ENCODE measurements around the gene MSL2.
"Not testable (repeated sequence)": the region's sequence is repeated elsewhere in the genome, so short reads cannot be mapped to it uniquely, and the experiment has no call there.

The MSL2 gene

GRCh38 chr3:136168236-136168635 is 27.9 kb downstream of the MSL2 start:
- H3K4me1 ChIP-seq (ENCODE audit: control insufficient read depth, insufficient read depth, low read length); H3K9ac ChIP-seq (ENCODE audit: low read length in 2 of 2); H3K36me3 ChIP-seq (ENCODE audit: control insufficient read depth in 2 of 2, insufficient read depth in 2 of 2, low read length in 2 of 2); H3K9me3 ChIP-seq (ENCODE audit: control insufficient read depth in 2 of 2, low read length in 2 of 2); H3K27ac ChIP-seq (ENCODE audit: low read length); H3K27me3 ChIP-seq (ENCODE audit: control insufficient read depth in 1 of 2, insufficient read depth in 2 of 2, low read length in 2 of 2); H3K4me3 ChIP-seq (ENCODE audit: low read length in 2 of 2): not testable (repeated sequence)

GRCh38 chr3:136166507-136166906 is 29.6 kb downstream of the MSL2 start:
- H3K9ac ChIP-seq (ENCODE audit: low read length in 2 of 2): no peak overlapping the region

GRCh38 chr3:136163607-136164006 is 32.5 kb downstream of the MSL2 start:
- not testable (repeated sequence) for H3K4me1 ChIP-seq (ENCODE audit: control insufficient read depth, insufficient read depth, low read length); H3K36me3 ChIP-seq (ENCODE audit: control insufficient read depth in 2 of 2, insufficient read depth in 2 of 2, low read length in 2 of 2); H3K9me3 ChIP-seq (ENCODE audit: control insufficient read depth in 2 of 2, low read length in 2 of 2); H3K9ac ChIP-seq (ENCODE audit: low read length in 2 of 2); H3K27me3 ChIP-seq (ENCODE audit: control insufficient read depth in 1 of 2, insufficient read depth in 2 of 2, low read length in 2 of 2); H3K27ac ChIP-seq (ENCODE audit: low read length); H3K4me3 ChIP-seq (ENCODE audit: low read length in 2 of 2)

More at GRCh38 chr3:136166507-136166906, 29.6 kb downstream of the MSL2 start:
- Histone ChIP-seq H3K27me3 (ENCODE audit: control insufficient read depth in 1 of 2, insufficient read depth in 2 of 2, low read length in 2 of 2) (no peaks in the 10 kb centered on the region), H3K9me3 (ENCODE audit: control insufficient read depth in 2 of 2, low read length in 2 of 2) (no peaks in the 10 kb centered on the region), H3K4me1 (ENCODE audit: control insufficient read depth, insufficient read depth, low read length) (no peaks in the 10 kb centered on the region), H3K27ac (ENCODE audit: low read length) (no peak overlapping the region), H3K36me3 (ENCODE audit: control insufficient read depth in 2 of 2, insufficient read depth in 2 of 2, low read length in 2 of 2) (no peaks in the 10 kb centered on the region), H3K4me3 (ENCODE audit: low read length in 2 of 2) (no peak overlapping the region)

- H3K36me3 ChIP-seq (ENCODE audit: control insufficient read depth in 2 of 2, insufficient read depth in 2 of 2, low read length in 2 of 2): no peaks in the 10 kb centered on the region
- H3K27ac ChIP-seq (ENCODE audit: low read length): no peak overlapping the region
- no peaks in the 10 kb centered on the region for H3K4me1 ChIP-seq (ENCODE audit: control insufficient read depth, insufficient read depth, low read length)
- no peak overlapping the region for H3K9ac ChIP-seq (ENCODE audit: low read length in 2 of 2)
- H3K27me3 ChIP-seq (ENCODE audit: control insufficient read depth in 1 of 2, insufficient read depth in 2 of 2, low read length in 2 of 2): no peaks in the 10 kb centered on the region
- no peaks in the 10 kb centered on the region for H3K9me3 ChIP-seq (ENCODE audit: control insufficient read depth in 2 of 2, low read length in 2 of 2)
- no peak overlapping the region for H3K4me3 ChIP-seq (ENCODE audit: low read length in 2 of 2)
These were observed 33.8 kb downstream of the MSL2 start for GRCh38 chr3:136162322-136162721.

GRCh38 chr3:136161516-136161915 is 34.6 kb downstream of the MSL2 start:
- Histone ChIP-seq H3K27me3 (ENCODE audit: control insufficient read depth in 1 of 2, insufficient read depth in 2 of 2, low read length in 2 of 2) (no peaks in the 10 kb centered on the region), H3K4me3 (ENCODE audit: low read length in 2 of 2) (no peak overlapping the region), H3K36me3 (ENCODE audit: control insufficient read depth in 2 of 2, insufficient read depth in 2 of 2, low read length in 2 of 2) (no peaks in the 10 kb centered on the region), H3K27ac (ENCODE audit: low read length) (no peak overlapping the region), H3K9ac (ENCODE audit: low read length in 2 of 2) (no peak overlapping the region), H3K9me3 (ENCODE audit: control insufficient read depth in 2 of 2, low read length in 2 of 2) (no peaks in the 10 kb centered on the region), H3K4me1 (ENCODE audit: control insufficient read depth, insufficient read depth, low read length) (no peaks in the 10 kb centered on the region)

GRCh38 chr3:136152963-136153362 is 43.2 kb downstream of the MSL2 start:
- Histone ChIP-seq H3K27me3 (ENCODE audit: control insufficient read depth in 1 of 2, insufficient read depth in 2 of 2, low read length in 2 of 2) (no peaks in the 10 kb centered on the region), H3K27ac (ENCODE audit: low read length) (no peak overlapping the region), H3K9me3 (ENCODE audit: control insufficient read depth in 2 of 2, low read length in 2 of 2) (no peaks in the 10 kb centered on the region), H3K4me3 (ENCODE audit: low read length in 2 of 2) (no peak overlapping the region), H3K9ac (ENCODE audit: low read length in 2 of 2) (no peak overlapping the region), H3K4me1 (ENCODE audit: control insufficient read depth, insufficient read depth, low read length) (peaks cover 4% of the 10 kb centered on the region), H3K36me3 (ENCODE audit: control insufficient read depth in 2 of 2, insufficient read depth in 2 of 2, low read length in 2 of 2) (peaks cover 8 to 17% of the 10 kb centered on the region in 2 donors)

- Histone ChIP-seq H3K4me3 (ENCODE audit: low read length in 2 of 2) (no peak overlapping the region), H3K9me3 (ENCODE audit: control insufficient read depth in 2 of 2, low read length in 2 of 2) (no peaks in the 10 kb centered on the region), H3K27me3 (ENCODE audit: control insufficient read depth in 1 of 2, insufficient read depth in 2 of 2, low read length in 2 of 2) (no peaks in the 10 kb centered on the region), H3K27ac (ENCODE audit: low read length) (no peak overlapping the region), H3K4me1 (ENCODE audit: control insufficient read depth, insufficient read depth, low read length) (peaks cover 4% of the 10 kb centered on the region), H3K9ac (ENCODE audit: low read length in 2 of 2) (no peak overlapping the region), H3K36me3 (ENCODE audit: control insufficient read depth in 2 of 2, insufficient read depth in 2 of 2, low read length in 2 of 2) (peaks cover 8 to 17% of the 10 kb centered on the region in 2 donors)
These were observed 43.8 kb downstream of the MSL2 start for GRCh38 chr3:136152176-136152843.

- no peaks in the 10 kb centered on the region for H3K9me3 ChIP-seq (ENCODE audit: control insufficient read depth in 2 of 2, low read length in 2 of 2)
- no peak overlapping the region for H3K4me3 ChIP-seq (ENCODE audit: low read length in 2 of 2)
- H3K4me1 ChIP-seq (ENCODE audit: control insufficient read depth, insufficient read depth, low read length): peaks cover 4% of the 10 kb centered on the region
- no peaks in the 10 kb centered on the region for H3K27me3 ChIP-seq (ENCODE audit: control insufficient read depth in 1 of 2, insufficient read depth in 2 of 2, low read length in 2 of 2)
- no peak overlapping the region for H3K9ac ChIP-seq (ENCODE audit: low read length in 2 of 2)
- peaks cover 8 to 19% of the 10 kb centered on the region in 2 donors for H3K36me3 ChIP-seq (ENCODE audit: control insufficient read depth in 2 of 2, insufficient read depth in 2 of 2, low read length in 2 of 2)
- H3K27ac ChIP-seq (ENCODE audit: low read length): no peak overlapping the region
These were observed 44.9 kb downstream of the MSL2 start for GRCh38 chr3:136151219-136151618.

GRCh38 chr3:136149667-136150066 is 46.5 kb downstream of the MSL2 start:
- no peak overlapping the region for H3K4me3 ChIP-seq (ENCODE audit: low read length in 2 of 2)
- H3K4me1 ChIP-seq (ENCODE audit: control insufficient read depth, insufficient read depth, low read length): peaks cover 4% of the 10 kb centered on the region
- no peaks in the 10 kb centered on the region for H3K27me3 ChIP-seq (ENCODE audit: control insufficient read depth in 1 of 2, insufficient read depth in 2 of 2, low read length in 2 of 2)
- no peak overlapping the region for H3K27ac ChIP-seq (ENCODE audit: low read length)
- H3K36me3 ChIP-seq (ENCODE audit: control insufficient read depth in 2 of 2, insufficient read depth in 2 of 2, low read length in 2 of 2): peaks cover 11 to 26% of the 10 kb centered on the region in 2 donors
- no peaks in the 10 kb centered on the region for H3K9me3 ChIP-seq (ENCODE audit: control insufficient read depth in 2 of 2, low read length in 2 of 2)
- no peak overlapping the region for H3K9ac ChIP-seq (ENCODE audit: low read length in 2 of 2)

- Histone ChIP-seq H3K4me3 (ENCODE audit: low read length in 2 of 2) (no peak overlapping the region), H3K36me3 (ENCODE audit: control insufficient read depth in 2 of 2, insufficient read depth in 2 of 2, low read length in 2 of 2) (peaks cover 12 to 22% of the 10 kb centered on the region in 2 donors), H3K9ac (ENCODE audit: low read length in 2 of 2) (no peak overlapping the region), H3K4me1 (ENCODE audit: control insufficient read depth, insufficient read depth, low read length) (peaks cover 4% of the 10 kb centered on the region), H3K27me3 (ENCODE audit: control insufficient read depth in 1 of 2, insufficient read depth in 2 of 2, low read length in 2 of 2) (no peaks in the 10 kb centered on the region), H3K27ac (ENCODE audit: low read length) (no peak overlapping the region), H3K9me3 (ENCODE audit: control insufficient read depth in 2 of 2, low read length in 2 of 2) (no peaks in the 10 kb centered on the region)
These were observed 49.0 kb downstream of the MSL2 start for GRCh38 chr3:136146981-136147729.

- H3K36me3 ChIP-seq (ENCODE audit: control insufficient read depth in 2 of 2, insufficient read depth in 2 of 2, low read length in 2 of 2); H3K9me3 ChIP-seq (ENCODE audit: control insufficient read depth in 2 of 2, low read length in 2 of 2); H3K4me3 ChIP-seq (ENCODE audit: low read length in 2 of 2); H3K4me1 ChIP-seq (ENCODE audit: control insufficient read depth, insufficient read depth, low read length); H3K27ac ChIP-seq (ENCODE audit: low read length); H3K9ac ChIP-seq (ENCODE audit: low read length in 2 of 2); H3K27me3 ChIP-seq (ENCODE audit: control insufficient read depth in 1 of 2, insufficient read depth in 2 of 2, low read length in 2 of 2): not testable (repeated sequence)
These were observed 51.7 kb downstream of the MSL2 start for GRCh38 chr3:136144397-136144796.
